ENCODE data around the gene TIMM23. TPM values are rescaled to one million over a fixed set of nuclear protein-coding genes. Genes with fewer than 3 reads are reported as not detected.
A peak's percentile ranks its signal among the peaks of the same experiment; 100 is the strongest.

TIMM23 gene
- total and polyA plus RNA-seq, 2 of the 4 experiments (the other 2 are of a cell fraction): 82.4 to 86.2 TPM

DNA sequence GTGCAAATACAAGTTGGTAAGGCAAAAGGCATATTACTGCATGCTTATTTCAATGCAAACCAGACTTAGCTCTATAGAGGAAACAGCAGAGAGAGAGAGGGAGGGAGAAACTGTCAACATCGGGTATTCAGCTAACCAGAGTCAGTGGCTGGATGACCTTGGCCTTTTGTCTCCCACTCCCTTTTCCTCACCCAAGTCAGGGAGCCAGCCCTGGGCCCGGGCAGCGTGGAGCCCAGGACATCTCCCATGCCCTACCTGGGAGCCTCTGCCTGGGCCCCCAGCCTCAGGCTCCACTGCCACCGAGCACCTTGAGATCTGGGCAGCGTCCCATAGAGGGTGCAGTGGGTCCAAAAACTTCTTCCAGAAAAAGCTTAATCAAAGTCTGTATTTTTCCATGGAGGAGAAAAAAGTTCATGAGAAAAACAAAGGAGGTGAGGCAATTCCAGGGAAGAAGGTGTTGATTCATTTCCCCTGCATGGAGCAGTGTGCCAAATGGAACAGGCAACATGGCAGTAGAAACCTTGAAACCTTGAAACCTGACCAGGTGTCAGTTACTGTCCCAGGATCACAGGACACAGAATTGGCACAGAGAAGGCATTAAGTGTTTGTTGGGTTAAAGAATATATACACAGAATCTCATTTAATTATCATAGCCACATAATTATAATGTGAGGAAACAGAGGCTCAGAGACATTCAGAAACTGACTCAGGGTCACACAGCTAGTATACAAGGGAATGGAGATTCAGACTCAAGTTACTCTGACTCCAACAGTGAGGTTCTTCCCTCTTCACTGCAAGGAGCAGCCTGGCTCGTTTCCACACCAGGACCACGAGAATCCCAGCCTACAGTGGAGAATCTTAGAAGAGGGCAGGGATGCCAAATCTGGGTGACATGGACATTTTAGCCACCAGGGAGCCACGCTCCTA, 63.9 kb downstream of the TIMM23 start:
- Histone ChIP-seq H3K9me3 (ENCODE audit: control insufficient read depth, insufficient read depth, low read length) (no peaks in the 10 kb centered on the region), H2AFZ (replicated peaks; ENCODE audit: low read length, poor library complexity) (peak overlapping the region; percentile 56), H3K79me1 (ENCODE audit: low read depth in 1 of 2, low read length in 2 of 2) (no peaks in the 10 kb centered on the region), H4K5ac (ENCODE audit: low read depth, low read length) (no peak overlapping the region), H4K20me1 (ENCODE audit: insufficient read depth, low read length) (no peaks in the 10 kb centered on the region), H3K27ac (ENCODE audit: insufficient read depth, low read length) (no peak overlapping the region), H3K9me1 (ENCODE audit: insufficient read depth, low read length) (no peaks in the 10 kb centered on the region), H2BK5ac (ENCODE audit: low read depth, low read length, poor library complexity, severe bottlenecking) (no peak overlapping the region), H3K4me1 (ENCODE audit: control insufficient read depth, insufficient read depth, low read length) (peaks cover 3% of the 10 kb centered on the region; the same call in 1 of the 2 replicates), H2BK20ac (ENCODE audit: low read depth, low read length) (no peak overlapping the region), H3K4ac (ENCODE audit: low read depth, low read length) (no peak overlapping the region), H2AK5ac (ENCODE audit: low read depth, low read length) (no peak overlapping the region), H4K91ac (ENCODE audit: insufficient read depth, low read depth, low read length) (no peak overlapping the region), H2BK120ac (ENCODE audit: low read depth, low read length) (no peak overlapping the region), H3K23ac (ENCODE audit: low read depth, low read length) (no peak overlapping the region), H3K36me3 (ENCODE audit: control insufficient read depth, insufficient read depth, low read length) (no peaks in the 10 kb centered on the region), H3K56ac (ENCODE audit: extremely low read depth, insufficient read depth, low read length) (no peak overlapping the region), H3K9ac (ENCODE audit: low read depth, low read length) (no peak overlapping the region), H4K8ac (ENCODE audit: low read depth in 2 of 2, low read length in 2 of 2) (no peak overlapping the region), H2BK15ac (ENCODE audit: low read depth, low read length) (no peak overlapping the region), H2AK9ac (replicated peaks; ENCODE audit: low read depth, low read length, poor library complexity) (no peak overlapping the region), H3K4me2 (ENCODE audit: low read depth, low read length) (no peak overlapping the region), H3K14ac (replicated peaks; ENCODE audit: low read depth, low read length) (no peak overlapping the region), H3K4me3 (ENCODE audit: insufficient read depth, low read depth, low read length) (no peak overlapping the region), H3K18ac (ENCODE audit: low read depth, low read length) (no peak overlapping the region), H3K27me3 (ENCODE audit: control insufficient read depth, insufficient read depth, low read length) (peaks cover 3% of the 10 kb centered on the region)
- in situ Hi-C loops (cut with MboI; ENCODE audit: low sequenced_read_pairs) (no loop called here), intact Hi-C loops (cut with micrococcal nuclease) (no loop called here), dilution Hi-C loops (cut with HindIII; ENCODE audit: low sequenced_read_pairs, unreplicated experiment) (no loop called here)
- BruUV-seq (replicated peaks): no TSS peak
- no CpG with 5 or more reads among the region's 8 CpGs for WGBS, 2 experiments (ENCODE audit: extremely low coverage in 2 of 2, insufficient read length in 1 of 2)
- no peak for ATAC-seq (ENCODE audit: low read depth)
- no peak for DNase-seq
- ChIA-PET CTCF (no interaction called here), POLR2A (ENCODE audit: unreplicated experiment) (no interaction called here)
- TF ChIP-seq, protein P1, sequence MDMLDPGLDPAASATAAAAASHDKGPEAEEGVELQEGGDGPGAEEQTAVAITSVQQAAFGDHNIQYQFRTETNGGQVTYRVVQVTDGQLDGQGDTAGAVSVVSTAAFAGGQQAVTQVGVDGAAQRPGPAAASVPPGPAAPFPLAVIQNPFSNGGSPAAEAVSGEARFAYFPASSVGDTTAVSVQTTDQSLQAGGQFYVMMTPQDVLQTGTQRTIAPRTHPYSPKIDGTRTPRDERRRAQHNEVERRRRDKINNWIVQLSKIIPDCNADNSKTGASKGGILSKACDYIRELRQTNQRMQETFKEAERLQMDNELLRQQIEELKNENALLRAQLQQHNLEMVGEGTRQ (IDR thresholded peaks at IDR 0.05; ENCODE audit: low read depth, low read length): no peak
- TF ChIP-seq NFE2L2 (IDR thresholded peaks at IDR 0.05; ENCODE audit: low read depth, low read length): no peak
- TF ChIP-seq CHD1 (IDR thresholded peaks at IDR 0.05; ENCODE audit: low read depth, low read length): no peak
- no peak for TF ChIP-seq MXI1 (IDR thresholded peaks at IDR 0.05; ENCODE audit: borderline replicate concordance, low read depth, low read length)
- no peak for TF ChIP-seq BHLHE40 (IDR thresholded peaks at IDR 0.05; ENCODE audit: low read depth, low read length)
- TF ChIP-seq CEBPB (IDR thresholded peaks at IDR 0.05; ENCODE audit: low read depth, low read length): no peak
- TF ChIP-seq, protein P2, sequence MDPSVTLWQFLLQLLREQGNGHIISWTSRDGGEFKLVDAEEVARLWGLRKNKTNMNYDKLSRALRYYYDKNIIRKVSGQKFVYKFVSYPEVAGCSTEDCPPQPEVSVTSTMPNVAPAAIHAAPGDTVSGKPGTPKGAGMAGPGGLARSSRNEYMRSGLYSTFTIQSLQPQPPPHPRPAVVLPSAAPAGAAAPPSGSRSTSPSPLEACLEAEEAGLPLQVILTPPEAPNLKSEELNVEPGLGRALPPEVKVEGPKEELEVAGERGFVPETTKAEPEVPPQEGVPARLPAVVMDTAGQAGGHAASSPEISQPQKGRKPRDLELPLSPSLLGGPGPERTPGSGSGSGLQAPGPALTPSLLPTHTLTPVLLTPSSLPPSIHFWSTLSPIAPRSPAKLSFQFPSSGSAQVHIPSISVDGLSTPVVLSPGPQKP (IDR thresholded peaks at IDR 0.05; ENCODE audit: borderline replicate concordance, low read depth, low read length): no peak
- no peak for TF ChIP-seq POLR2A (IDR thresholded peaks at IDR 0.05; ENCODE audit: low read depth, low read length)
- TF ChIP-seq MAFK (IDR thresholded peaks at IDR 0.05; ENCODE audit: low read depth, low read length): no peak
- TF ChIP-seq RCOR1 (IDR thresholded peaks at IDR 0.05; ENCODE audit: insufficient replicate concordance, low read length): no peak
- no peak for TF ChIP-seq MAZ (IDR thresholded peaks at IDR 0.05; ENCODE audit: borderline replicate concordance, low read depth, low read length)
- no peak for TF ChIP-seq RAD21 (IDR thresholded peaks at IDR 0.05; ENCODE audit: low read length)
- no peak for TF ChIP-seq RFX5 (IDR thresholded peaks at IDR 0.05; ENCODE audit: low read depth, low read length)
